ENCODE results near the gene TPRG1L.

The TPRG1L gene

GRCh38 chr1:3670823-3671265, 46.0 kb downstream of the TPRG1L start:
- Histone ChIP-seq H3K36me3 (ENCODE audit: low read length) (no peaks in the 10 kb centered on the region), H3K9me3 (ENCODE audit: insufficient read depth, low read length) (no peaks in the 10 kb centered on the region), H3F3A (ENCODE audit: insufficient read depth) (no peaks in the 10 kb centered on the region), H3K27ac (ENCODE audit: low read depth, low read length) (no peak overlapping the region), H2AFZ (ENCODE audit: low read depth, low read length, severe bottlenecking) (no peak overlapping the region), H3K4me2 (ENCODE audit: low read depth, low read length, poor library complexity, severe bottlenecking) (no peak overlapping the region), H4K20me1 (ENCODE audit: low read depth, low read length) (no peaks in the 10 kb centered on the region), H3K9me2 (replicated peaks; ENCODE audit: insufficient read depth, low read length) (no peaks in the 10 kb centered on the region), H3K9ac (ENCODE audit: low read length) (no peak overlapping the region), H3K79me2 (ENCODE audit: insufficient read depth, low read length) (no peaks in the 10 kb centered on the region), H3K27me3 (ENCODE audit: low read length) (no peaks in the 10 kb centered on the region), H3K4me3 (ENCODE audit: insufficient read depth, low read length, poor library complexity, severe bottlenecking) (no peak overlapping the region)
- TF ChIP-seq EZH2phosphoT487 (conservative IDR thresholded peaks at IDR 0.05; ENCODE audit: low read length): no peak

- Histone ChIP-seq H3K9ac (ENCODE audit: low read length) (no peak overlapping the region), H3K9me2 (replicated peaks; ENCODE audit: insufficient read depth, low read length) (no peaks in the 10 kb centered on the region), H3K27ac (ENCODE audit: low read depth, low read length) (no peak overlapping the region), H3K9me3 (ENCODE audit: insufficient read depth, low read length) (no peaks in the 10 kb centered on the region), H4K20me1 (ENCODE audit: low read depth, low read length) (no peaks in the 10 kb centered on the region), H3K4me3 (ENCODE audit: insufficient read depth, low read length, poor library complexity, severe bottlenecking) (no peak overlapping the region), H2AFZ (ENCODE audit: low read depth, low read length, severe bottlenecking) (no peak overlapping the region), H3K4me2 (ENCODE audit: low read depth, low read length, poor library complexity, severe bottlenecking) (no peak overlapping the region), H3F3A (ENCODE audit: insufficient read depth) (no peaks in the 10 kb centered on the region), H3K79me2 (ENCODE audit: insufficient read depth, low read length) (no peaks in the 10 kb centered on the region), H3K27me3 (ENCODE audit: low read length) (no peaks in the 10 kb centered on the region), H3K36me3 (ENCODE audit: low read length) (no peaks in the 10 kb centered on the region)
- no peak for TF ChIP-seq CTCF (IDR thresholded peaks at IDR 0.05; ENCODE audit: insufficient read depth, low read length, poor library complexity, severe bottlenecking)
These were observed 46.8 kb downstream of the TPRG1L start for GRCh38 chr1:3671371-3672180.

GRCh38 chr1:3672231-3672970, 47.6 kb downstream of the TPRG1L start:
- TF ChIP-seq CTCF (IDR thresholded peaks at IDR 0.05; ENCODE audit: insufficient read depth, low read length, poor library complexity, severe bottlenecking) (no peak), EZH2phosphoT487 (conservative IDR thresholded peaks at IDR 0.05; ENCODE audit: low read length) (no peak)
- Histone ChIP-seq H3K4me3 (ENCODE audit: insufficient read depth, low read length, poor library complexity, severe bottlenecking) (no peak overlapping the region), H3K36me3 (ENCODE audit: low read length) (no peaks in the 10 kb centered on the region), H3K9me3 (ENCODE audit: insufficient read depth, low read length) (no peaks in the 10 kb centered on the region), H3K9ac (ENCODE audit: low read length) (no peak overlapping the region), H3F3A (ENCODE audit: insufficient read depth) (no peaks in the 10 kb centered on the region), H3K27me3 (ENCODE audit: low read length) (no peaks in the 10 kb centered on the region), H3K27ac (ENCODE audit: low read depth, low read length) (no peak overlapping the region), H3K9me2 (replicated peaks; ENCODE audit: insufficient read depth, low read length) (no peaks in the 10 kb centered on the region), H4K20me1 (ENCODE audit: low read depth, low read length) (no peaks in the 10 kb centered on the region), H2AFZ (ENCODE audit: low read depth, low read length, severe bottlenecking) (no peak overlapping the region), H3K79me2 (ENCODE audit: insufficient read depth, low read length) (no peaks in the 10 kb centered on the region), H3K4me2 (ENCODE audit: low read depth, low read length, poor library complexity, severe bottlenecking) (peak overlapping the region; percentile 29)

GRCh38 chr1:3672971-3673361, 48.2 kb downstream of the TPRG1L start:
- Histone ChIP-seq H3K4me2 (ENCODE audit: low read depth, low read length, poor library complexity, severe bottlenecking) (peak overlapping the region; percentile 29), H3K27ac (ENCODE audit: low read depth, low read length) (no peak overlapping the region), H3K36me3 (ENCODE audit: low read length) (no peaks in the 10 kb centered on the region), H3K9ac (ENCODE audit: low read length) (no peak overlapping the region), H3K4me3 (ENCODE audit: insufficient read depth, low read length, poor library complexity, severe bottlenecking) (no peak overlapping the region), H3K27me3 (ENCODE audit: low read length) (no peaks in the 10 kb centered on the region), H3F3A (ENCODE audit: insufficient read depth) (no peaks in the 10 kb centered on the region), H3K9me3 (ENCODE audit: insufficient read depth, low read length) (no peaks in the 10 kb centered on the region), H3K9me2 (replicated peaks; ENCODE audit: insufficient read depth, low read length) (no peaks in the 10 kb centered on the region), H2AFZ (ENCODE audit: low read depth, low read length, severe bottlenecking) (no peak overlapping the region), H4K20me1 (ENCODE audit: low read depth, low read length) (no peaks in the 10 kb centered on the region), H3K79me2 (ENCODE audit: insufficient read depth, low read length) (no peaks in the 10 kb centered on the region)
- no peak for TF ChIP-seq EZH2phosphoT487 (conservative IDR thresholded peaks at IDR 0.05; ENCODE audit: low read length)
- no peak for TF ChIP-seq CTCF (IDR thresholded peaks at IDR 0.05; ENCODE audit: insufficient read depth, low read length, poor library complexity, severe bottlenecking)

All from SU-DHL-6 (cell line).